Osteoblast (primary cell): ENCODE results near the gene ROCK2. TPM values are rescaled to one million over a fixed set of nuclear protein-coding genes. Genes with fewer than 3 reads are reported as not detected.
A peak's percentile ranks its signal among the peaks of the same experiment; 100 is the strongest.

ENCODE experiments used
- DNase-seq: peaks from one replicate; pipeline ENCODE4 v3.0.0; 2011; ENCODE audit warnings: low spot score, mixed read lengths; ENCODE audit not compliant: insufficient read length; ENCODE audit errors: missing footprints
- H2AFZ ChIP-seq: 2 replicates; pipeline ENCODE4 v1.6.0; 2011; ENCODE audit warnings: mild to moderate bottlenecking, low read length
- H3K27ac ChIP-seq: 2 replicates; pipeline ENCODE4 v1.5.1; 2011; ENCODE audit warnings: mild to moderate bottlenecking, low read depth, low read length, moderate library complexity
- H3K27me3 ChIP-seq: 2 replicates; pipeline ENCODE4 v1.6.0; 2012; ENCODE audit warnings: mild to moderate bottlenecking, control low read depth, inconsistent platforms, low read length, moderate library complexity; ENCODE audit not compliant: insufficient read depth
- H3K36me3 ChIP-seq: 2 replicates; pipeline ENCODE4 v1.5.1; 2011; ENCODE audit warnings: mild to moderate bottlenecking, low read length, control low read depth, moderate library complexity; ENCODE audit not compliant: insufficient read depth
- H3K4me1 ChIP-seq: 2 replicates; pipeline ENCODE4 v1.5.1; 2011; ENCODE audit warnings: mild to moderate bottlenecking, low read length, control low read depth, moderate library complexity; ENCODE audit not compliant: insufficient read depth
- H3K4me2 ChIP-seq: 2 replicates; pipeline ENCODE4 v1.6.0; 2011; ENCODE audit warnings: mild to moderate bottlenecking, low read length; ENCODE audit not compliant: insufficient read depth
- H3K4me3 ChIP-seq: fragments of 200-600 bp; sonication (generic); 3 replicates; pipeline ENCODE4 v1.5.1; 2012; ENCODE audit warnings: mild to moderate bottlenecking, low read length, inconsistent platforms; ENCODE audit not compliant: insufficient read depth
- H3K79me2 ChIP-seq: 2 replicates; pipeline ENCODE4 v1.6.0; 2012; ENCODE audit warnings: mild to moderate bottlenecking, low read length, control low read depth, inconsistent platforms; ENCODE audit not compliant: insufficient read depth
- H3K9me3 ChIP-seq: 2 replicates; pipeline ENCODE4 v1.5.1; 2011; ENCODE audit warnings: low read depth, low read length, control low read depth
- H4K20me1 ChIP-seq: 2 replicates; pipeline ENCODE4 v1.6.0; 2012; ENCODE audit warnings: mild to moderate bottlenecking, low read length, control low read depth; ENCODE audit not compliant: insufficient read depth
- CTCF ChIP-seq: IDR thresholded peaks from 2 replicates; pipeline ENCODE4 v1.5.1; 2011; ENCODE audit warnings: mild to moderate bottlenecking, low read depth, low read length, moderate library complexity; ENCODE audit errors: extremely low read depth
- total RNA-seq: library from RNA; depleted of rRNA; stranded (reverse); fragments of >200 nt; gene quantifications from 2 replicates; pipeline ENCODE4 v1.2.3, GENCODE V29; 2012

The ROCK2 gene
- total RNA-seq, 1 donor = 59.7 TPM

GRCh38 chr2:11292464-11293255, 51.8 kb downstream of the ROCK2 start:
- Histone ChIP-seq H3K9me3 (no peaks in the 10 kb centered on the region), H3K27ac (peak overlapping the region; percentile 46), H3K79me2 (peaks cover 93% of the 10 kb centered on the region), H2AFZ (no peak overlapping the region), H3K4me1 (no peaks in the 10 kb centered on the region), H3K4me2 (no peak overlapping the region), H3K4me3 (no peak overlapping the region), H3K27me3 (no peaks in the 10 kb centered on the region), H4K20me1 (peaks cover 19% of the 10 kb centered on the region), H3K36me3 (no peaks in the 10 kb centered on the region)
- no peak for TF ChIP-seq CTCF
- DNase-seq = no peak

- DNase-seq = no peak
- Histone ChIP-seq H4K20me1 (peaks cover 22% of the 10 kb centered on the region), H2AFZ (no peak overlapping the region), H3K4me3 (no peak overlapping the region), H3K79me2 (peaks cover 89% of the 10 kb centered on the region), H3K4me2 (no peak overlapping the region), H3K27ac (no peak overlapping the region), H3K27me3 (no peaks in the 10 kb centered on the region), H3K4me1 (no peaks in the 10 kb centered on the region), H3K36me3 (no peaks in the 10 kb centered on the region), H3K9me3 (no peaks in the 10 kb centered on the region)
- no peak for TF ChIP-seq CTCF
Measured at GRCh38 chr2:11290713-11291112, 53.7 kb downstream of the ROCK2 start.

- H3K36me3 ChIP-seq = peaks cover 5% of the 10 kb centered on the region
- H3K4me2 ChIP-seq = no peak overlapping the region
- H3K27me3 ChIP-seq = no peaks in the 10 kb centered on the region
- no peak overlapping the region for H3K27ac ChIP-seq
- peaks cover 22% of the 10 kb centered on the region for H4K20me1 ChIP-seq
- H3K9me3 ChIP-seq = no peaks in the 10 kb centered on the region
- peaks cover 89% of the 10 kb centered on the region for H3K79me2 ChIP-seq
- H3K4me3 ChIP-seq = no peak overlapping the region
- no peaks in the 10 kb centered on the region for H3K4me1 ChIP-seq
- no peak for TF ChIP-seq CTCF
- no peak for DNase-seq
- H2AFZ ChIP-seq = no peak overlapping the region
Measured at GRCh38 chr2:11290211-11290610, 54.2 kb downstream of the ROCK2 start.

GRCh38 chr2:11288431-11288830, 56.0 kb downstream of the ROCK2 start:
- Histone ChIP-seq H3K79me2 (peaks cover 88% of the 10 kb centered on the region), H3K27me3 (no peaks in the 10 kb centered on the region), H2AFZ (no peak overlapping the region), H3K4me2 (no peak overlapping the region), H3K4me3 (no peak overlapping the region), H4K20me1 (peaks cover 22% of the 10 kb centered on the region), H3K27ac (no peak overlapping the region), H3K9me3 (no peaks in the 10 kb centered on the region), H3K4me1 (no peaks in the 10 kb centered on the region), H3K36me3 (peaks cover 19% of the 10 kb centered on the region)
- TF ChIP-seq CTCF = no peak
- DNase-seq = no peak
